Measurements from ENCODE around the gene DPP4. TPM values are rescaled to one million over a fixed set of nuclear protein-coding genes. Genes with fewer than 3 reads are reported as not detected.

Gene DPP4
- total and polyA plus RNA-seq, 2 donors from 2014 or later: 29.4 to 74.8 TPM

DNA sequence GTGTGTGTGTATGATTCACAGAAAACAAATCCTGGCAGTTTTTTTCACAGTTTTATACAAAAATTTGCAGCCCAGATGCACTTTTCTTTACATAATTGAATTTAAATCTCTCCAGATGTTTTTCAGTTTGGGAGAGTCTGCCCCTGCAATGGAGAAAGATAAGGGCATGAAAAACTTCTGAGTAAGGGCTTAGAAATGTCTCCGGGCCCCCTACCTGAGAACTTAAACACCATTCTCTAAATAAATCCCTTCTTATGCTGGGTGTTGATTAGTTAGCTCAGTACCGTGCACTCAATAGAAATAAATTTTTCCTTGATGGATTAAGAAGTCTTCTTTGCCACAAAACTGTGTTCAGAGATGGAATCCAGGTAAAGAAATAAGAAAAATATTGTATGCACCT, 64.5 kb downstream of the DPP4 start:
- TF ChIP-seq, protein P1, sequence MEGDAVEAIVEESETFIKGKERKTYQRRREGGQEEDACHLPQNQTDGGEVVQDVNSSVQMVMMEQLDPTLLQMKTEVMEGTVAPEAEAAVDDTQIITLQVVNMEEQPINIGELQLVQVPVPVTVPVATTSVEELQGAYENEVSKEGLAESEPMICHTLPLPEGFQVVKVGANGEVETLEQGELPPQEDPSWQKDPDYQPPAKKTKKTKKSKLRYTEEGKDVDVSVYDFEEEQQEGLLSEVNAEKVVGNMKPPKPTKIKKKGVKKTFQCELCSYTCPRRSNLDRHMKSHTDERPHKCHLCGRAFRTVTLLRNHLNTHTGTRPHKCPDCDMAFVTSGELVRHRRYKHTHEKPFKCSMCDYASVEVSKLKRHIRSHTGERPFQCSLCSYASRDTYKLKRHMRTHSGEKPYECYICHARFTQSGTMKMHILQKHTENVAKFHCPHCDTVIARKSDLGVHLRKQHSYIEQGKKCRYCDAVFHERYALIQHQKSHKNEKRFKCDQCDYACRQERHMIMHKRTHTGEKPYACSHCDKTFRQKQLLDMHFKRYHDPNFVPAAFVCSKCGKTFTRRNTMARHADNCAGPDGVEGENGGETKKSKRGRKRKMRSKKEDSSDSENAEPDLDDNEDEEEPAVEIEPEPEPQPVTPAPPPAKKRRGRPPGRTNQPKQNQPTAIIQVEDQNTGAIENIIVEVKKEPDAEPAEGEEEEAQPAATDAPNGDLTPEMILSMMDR (IDR thresholded peaks at IDR 0.05; ENCODE audit: borderline replicate concordance, extremely low read depth, insufficient read depth): no peak
- Histone ChIP-seq H3K4me1 (ENCODE audit: control insufficient read depth in 2 of 3, insufficient read depth in 2 of 3, low read depth in 1 of 3, low read length in 3 of 3) (no peaks in the 10 kb centered on the region), H3K4me3 (ENCODE audit: low read length in 3 of 3) (no peak overlapping the region), H3K9me3 (ENCODE audit: control insufficient read depth in 2 of 3, insufficient read depth in 1 of 3, low read length in 3 of 3) (no peaks in the 10 kb centered on the region), H3K27me3 (ENCODE audit: control insufficient read depth, insufficient read depth, low read length) (no peaks in the 10 kb centered on the region), H3K36me3 (ENCODE audit: control insufficient read depth in 2 of 3, insufficient read depth in 3 of 3, low read length in 3 of 3) (peaks cover 0 to 4% (median 2%) of the 10 kb centered on the region in 3 donors), H3K9ac (ENCODE audit: low read length in 3 of 3) (no peak overlapping the region), H3K27ac (ENCODE audit: low read depth in 2 of 2, low read length in 2 of 2) (no peak overlapping the region)
- intact Hi-C loops (cut with DNase I): loop anchor here (10.0 kb wide), 1 partner anchor 105 kb away; no protein-coding TSS in a partner anchor
- FAIRE-seq (no peak), DNase-seq (no peak)

DNA sequence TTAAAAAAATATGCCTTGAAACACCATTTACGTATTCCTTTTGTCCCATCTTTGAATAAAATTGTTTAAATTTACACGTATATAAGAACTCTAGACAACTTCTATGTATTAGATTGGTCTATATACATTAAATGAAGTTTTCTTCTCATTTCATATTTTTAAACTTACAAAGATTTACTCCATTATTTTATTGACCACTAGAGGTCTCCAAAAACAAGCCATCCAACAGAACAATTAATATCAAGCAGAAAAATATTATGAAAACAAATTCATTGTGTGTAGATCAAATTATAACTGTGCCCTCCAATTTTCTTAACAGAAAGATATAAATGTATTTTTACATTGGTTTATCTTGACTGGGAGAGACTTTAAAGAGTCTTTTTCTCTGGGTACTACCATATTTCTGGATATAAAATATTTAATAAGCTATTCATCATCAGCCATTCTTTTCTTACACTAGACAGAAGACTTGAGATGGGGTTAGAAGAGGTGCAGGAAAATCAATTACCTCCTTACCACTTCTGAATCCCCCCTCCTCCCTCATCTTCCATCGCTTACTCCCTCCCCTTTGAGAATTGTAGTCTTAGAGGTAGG, 66.5 kb downstream of the DPP4 start:
- H3K36me3 ChIP-seq (ENCODE audit: control insufficient read depth in 2 of 3, insufficient read depth in 3 of 3, low read length in 3 of 3): peaks cover 0 to 4% (median 2%) of the 10 kb centered on the region in 3 donors
- intact Hi-C loops (cut with DNase I): loop anchor here (10.0 kb wide), 1 partner anchor 107 kb away; no protein-coding TSS in a partner anchor
- TF ChIP-seq, protein P1 (IDR thresholded peaks at IDR 0.05; ENCODE audit: borderline replicate concordance, extremely low read depth, insufficient read depth): peak; percentile 42
- no peak overlapping the region for H3K4me3 ChIP-seq (ENCODE audit: low read length in 3 of 3)
- no peak overlapping the region for H3K27ac ChIP-seq (ENCODE audit: low read depth in 2 of 2, low read length in 2 of 2)
- H3K4me1 ChIP-seq (ENCODE audit: control insufficient read depth in 2 of 3, insufficient read depth in 2 of 3, low read depth in 1 of 3, low read length in 3 of 3): no peaks in the 10 kb centered on the region
- H3K9ac ChIP-seq (ENCODE audit: low read length in 3 of 3): no peak overlapping the region
- FAIRE-seq (peak; percentile 90), DNase-seq (peak in 1 of 5 donors; percentile 27)
- no peaks in the 10 kb centered on the region for H3K27me3 ChIP-seq (ENCODE audit: control insufficient read depth, insufficient read depth, low read length)
- no peaks in the 10 kb centered on the region for H3K9me3 ChIP-seq (ENCODE audit: control insufficient read depth in 2 of 3, insufficient read depth in 1 of 3, low read length in 3 of 3)

DNA sequence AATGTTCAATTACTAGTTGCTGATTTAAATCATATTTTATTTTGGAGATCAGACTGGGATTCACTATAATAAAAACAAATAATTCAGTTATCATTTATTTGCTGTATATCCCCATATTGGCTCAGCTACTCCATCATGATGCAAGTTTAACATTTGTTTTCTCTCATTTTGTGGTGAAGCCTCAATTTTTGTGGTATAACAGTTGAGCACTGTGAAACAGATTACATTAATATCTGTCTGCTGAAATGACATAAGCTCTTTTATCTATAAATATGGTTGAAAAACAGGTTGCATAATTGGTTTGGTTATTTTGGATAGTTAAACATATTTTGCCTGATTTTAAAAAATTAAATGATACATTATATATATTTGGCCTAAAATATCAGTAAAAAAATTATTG, 67.7 kb downstream of the DPP4 start:
- H3K4me1 ChIP-seq (ENCODE audit: control insufficient read depth in 2 of 3, insufficient read depth in 2 of 3, low read depth in 1 of 3, low read length in 3 of 3): no peaks in the 10 kb centered on the region
- no peak overlapping the region for H3K4me3 ChIP-seq (ENCODE audit: low read length in 3 of 3)
- intact Hi-C loops (cut with DNase I): loop anchor here (10.0 kb wide), 1 partner anchor 108 kb away; no protein-coding TSS in a partner anchor
- H3K27me3 ChIP-seq (ENCODE audit: control insufficient read depth, insufficient read depth, low read length): no peaks in the 10 kb centered on the region
- no peak overlapping the region for H3K9ac ChIP-seq (ENCODE audit: low read length in 3 of 3)
- TF ChIP-seq, protein P1 (IDR thresholded peaks at IDR 0.05; ENCODE audit: borderline replicate concordance, extremely low read depth, insufficient read depth): no peak
- DNase-seq (no peak), FAIRE-seq (no peak)
- no peaks in the 10 kb centered on the region for H3K9me3 ChIP-seq (ENCODE audit: control insufficient read depth in 2 of 3, insufficient read depth in 1 of 3, low read length in 3 of 3)
- peaks cover 0 to 4% (median 2%) of the 10 kb centered on the region in 3 donors for H3K36me3 ChIP-seq (ENCODE audit: control insufficient read depth in 2 of 3, insufficient read depth in 3 of 3, low read length in 3 of 3)
- H3K27ac ChIP-seq (ENCODE audit: low read depth in 2 of 2, low read length in 2 of 2): no peak overlapping the region
